K562 (cell line): ENCODE data around the gene STAM2. TPM values are rescaled to one million over a fixed set of nuclear protein-coding genes. Genes with fewer than 3 reads are reported as not detected.

Source experiments
- ATF7 ChIP-seq: fragments of 450-650 bp; IDR thresholded peaks from 2 replicates; pipeline ENCODE4 v1.7.1; 2014; ENCODE audit warnings: mild to moderate bottlenecking, moderate library complexity
- BCOR ChIP-seq: fragments of 450-650 bp; IDR thresholded peaks from 2 replicates; pipeline ENCODE4 v1.6.1; 2016
- C11orf30 ChIP-seq: fragments of 450-650 bp; IDR thresholded peaks from 2 replicates; pipeline ENCODE4 v1.6.1; 2016; ENCODE audit warnings: low read depth, mild to moderate bottlenecking
- CBFA2T2 ChIP-seq: fragments of 450-650 bp; conservative IDR thresholded peaks from 2 replicates; pipeline ENCODE4 v1.6.1; 2017; ENCODE audit warnings: mild to moderate bottlenecking
- CREB1 ChIP-seq, 2 experiments: sonication (generic) in 1 of 2; formaldehyde crosslinking in 1 of 2; IDR thresholded peaks; 2 replicates each; pipeline versions ENCODE4 v1.6.1 to v1.8.0; 2012 to 2022; ENCODE audit warnings: inconsistent platforms in 1 of 2, mild to moderate bottlenecking in 1 of 2, missing genetic modification reagents in 1 of 2, moderate library complexity in 1 of 2
- ELF1 ChIP-seq: fragments of 200-800 bp; sonication (Bioruptor generic); IDR thresholded peaks from 2 replicates; pipeline ENCODE4 v1.6.1; 2016; ENCODE audit warnings: missing genetic modification characterization, missing compliant biosample characterization
- FOSL1 ChIP-seq: fragments of 200-800 bp; sonication (Bioruptor generic); conservative IDR thresholded peaks from 2 replicates; pipeline ENCODE4 v1.6.1; 2016; ENCODE audit warnings: missing genetic modification characterization, missing compliant biosample characterization
- HDAC1 ChIP-seq, 2 experiments: fragments of 450-650 bp; IDR thresholded peaks; 2 replicates each; pipeline ENCODE4 v1.6.1; 2016 to 2017; ENCODE audit warnings: inconsistent platforms in 1 of 2, mild to moderate bottlenecking in 1 of 2, moderate library complexity in 1 of 2
- HEY1 ChIP-seq: fragments of 250-450 bp; sonication (Bioruptor Pico); IDR thresholded peaks from 2 replicates; pipeline ENCODE4 v1.5.0; 2020; ENCODE audit warnings: mild to moderate bottlenecking, moderate library complexity, borderline replicate concordance
- KHSRP ChIP-seq: fragments of 450-650 bp; IDR thresholded peaks from 2 replicates; pipeline ENCODE4 v1.6.1; 2017
- NONO ChIP-seq, 2 experiments: fragments of 200-400 bp in 1 of 2; fragments of 450-650 bp in 1 of 2; formaldehyde crosslinking in 1 of 2; IDR thresholded peaks; 2 replicates each; pipeline ENCODE4 v1.6.1; 2017; ENCODE audit warnings: low read depth in 2 of 2, mild to moderate bottlenecking in 2 of 2, moderate library complexity in 2 of 2, low read length in 1 of 2
- NR2F6 ChIP-seq: fragments of 450-650 bp; formaldehyde crosslinking; IDR thresholded peaks from 2 replicates; pipeline ENCODE4 v1.4.0; 2020; ENCODE audit warnings: mild to moderate bottlenecking
- NR4A1 ChIP-seq, 2 experiments: fragments of 250-450 bp in 1 of 2; fragments of 450-650 bp in 1 of 2; sonication (Bioruptor Pico) in 1 of 2; IDR thresholded peaks; 2 replicates each; pipeline versions ENCODE4 v1.4.0 to v1.6.1; 2016 to 2020; ENCODE audit warnings: mild to moderate bottlenecking in 2 of 2, missing compliant biosample characterization in 1 of 2, missing genetic modification characterization in 1 of 2, moderate library complexity in 1 of 2
- RAD21 ChIP-seq, 2 experiments: fragments of 250-450 bp in 1 of 2; fragments of 450-650 bp in 1 of 2; sonication (Bioruptor Pico) in 1 of 2; formaldehyde crosslinking in 1 of 2; IDR thresholded peaks in 1 of 2; conservative IDR thresholded peaks in 1 of 2; 2 replicates each; pipeline versions ENCODE4 v1.4.0 to v1.8.0; 2020 to 2022; ENCODE audit warnings: mild to moderate bottlenecking in 2 of 2, moderate library complexity in 1 of 2
- SMARCA4 ChIP-seq: fragments of 450-650 bp; IDR thresholded peaks from 2 replicates; pipeline ENCODE4 v1.6.1; 2016
- TCFL5 ChIP-seq: fragments of 250-450 bp; sonication (Bioruptor Pico); conservative IDR thresholded peaks from 2 replicates; pipeline ENCODE4 v1.6.1; 2021; ENCODE audit warnings: mild to moderate bottlenecking, moderate library complexity, matching md5 sums
- ZFP1 ChIP-seq: fragments of 450-650 bp; formaldehyde crosslinking; IDR thresholded peaks from 2 replicates; pipeline ENCODE4 v1.4.0; 2020; ENCODE audit warnings: mild to moderate bottlenecking, mixed read lengths
- ZNF121 ChIP-seq: sonication (generic); formaldehyde crosslinking; conservative IDR thresholded peaks from 2 replicates; pipeline ENCODE4 v1.8.0; 2022; ENCODE audit warnings: missing genetic modification reagents
- ZNF165 ChIP-seq: fragments of 250-450 bp; sonication (Bioruptor Pico); IDR thresholded peaks from 2 replicates; pipeline ENCODE4 v1.4.0; 2020; ENCODE audit warnings: borderline replicate concordance
- ZNF3 ChIP-seq: fragments of 250-450 bp; sonication (Bioruptor Pico); IDR thresholded peaks from 2 replicates; pipeline ENCODE4 v1.5.0; 2021; ENCODE audit warnings: mild to moderate bottlenecking, moderate library complexity
- ZNF354B ChIP-seq: fragments of 250-450 bp; sonication (Bioruptor Pico); IDR thresholded peaks from 2 replicates; pipeline ENCODE4 v1.4.0; 2020
- ZNF436 ChIP-seq: fragments of 250-450, 450-650 bp; sonication (Bioruptor Pico); formaldehyde crosslinking; IDR thresholded peaks from 2 replicates; pipeline ENCODE4 v1.7.0; 2020; ENCODE audit warnings: mild to moderate bottlenecking
- ZSCAN32 ChIP-seq: fragments of 450-650 bp; formaldehyde crosslinking; IDR thresholded peaks from 2 replicates; pipeline ENCODE4 v1.4.0; 2020; ENCODE audit warnings: mild to moderate bottlenecking, moderate library complexity
- polyA plus RNA-seq, 8 experiments: library from polyadenylated mRNA; depleted of rRNA in 4 of 8; stranded (reverse) in 5 of 8; unstranded in 3 of 8; fragments of >200 nt; fragmentation: Nextera tagmentation in 2 of 8; fragmentation: Illumina TruSeq in 1 of 8; extraction: Ambion mirVana in 2 of 8; extraction: Trizol in 1 of 8; gene quantifications; 2 replicates each; pipeline versions ENCODE4 v1.2.1 to v1.2.3, GENCODE V29; 2011 to 2014; ENCODE audit warnings: inconsistent platforms in 1 of 8, missing spikeins in 1 of 8
- total RNA-seq, 7 experiments: library from RNA; depleted of rRNA in 6 of 7; stranded (reverse); fragments of >200 nt in 6 of 7; fragmentation: Illumina TruSeq in 2 of 7; extraction: Trizol in 2 of 7; gene quantifications; 2 replicates each; pipeline versions ENCODE4 v1.2.1 to v1.2.3, GENCODE V29; 2011 to 2021; ENCODE audit warnings: low replicate concordance in 1 of 7
- TF ChIP-seq, protein P1 (sequence below): sonication (generic); formaldehyde crosslinking; IDR thresholded peaks from 2 replicates; pipeline ENCODE4 v1.8.0; 2022; ENCODE audit warnings: missing genetic modification reagents, mild to moderate bottlenecking, moderate library complexity, borderline replicate concordance
- TF ChIP-seq, protein P2 (sequence below): fragments of 450-650 bp; IDR thresholded peaks from 2 replicates; pipeline ENCODE4 v1.6.1; 2016
- TF ChIP-seq, protein P3 (sequence below), 2 experiments: fragments of 450-650 bp in 1 of 2; sonication (generic) in 1 of 2; formaldehyde crosslinking in 1 of 2; IDR thresholded peaks in 1 of 2; conservative IDR thresholded peaks in 1 of 2; 2 replicates each; pipeline versions ENCODE4 v1.6.1 to v1.8.1; 2016 to 2023; ENCODE audit warnings: mild to moderate bottlenecking in 2 of 2, moderate library complexity in 2 of 2, inconsistent platforms in 1 of 2, missing genetic modification reagents in 1 of 2

STAM2 gene
- total and polyA plus RNA-seq, 9 of the 15 experiments (the other 6 are each of a cell fraction or from before 2014, with no cell fraction given) = 4.5 to 13.9 (median 8.7) TPM

DNA sequence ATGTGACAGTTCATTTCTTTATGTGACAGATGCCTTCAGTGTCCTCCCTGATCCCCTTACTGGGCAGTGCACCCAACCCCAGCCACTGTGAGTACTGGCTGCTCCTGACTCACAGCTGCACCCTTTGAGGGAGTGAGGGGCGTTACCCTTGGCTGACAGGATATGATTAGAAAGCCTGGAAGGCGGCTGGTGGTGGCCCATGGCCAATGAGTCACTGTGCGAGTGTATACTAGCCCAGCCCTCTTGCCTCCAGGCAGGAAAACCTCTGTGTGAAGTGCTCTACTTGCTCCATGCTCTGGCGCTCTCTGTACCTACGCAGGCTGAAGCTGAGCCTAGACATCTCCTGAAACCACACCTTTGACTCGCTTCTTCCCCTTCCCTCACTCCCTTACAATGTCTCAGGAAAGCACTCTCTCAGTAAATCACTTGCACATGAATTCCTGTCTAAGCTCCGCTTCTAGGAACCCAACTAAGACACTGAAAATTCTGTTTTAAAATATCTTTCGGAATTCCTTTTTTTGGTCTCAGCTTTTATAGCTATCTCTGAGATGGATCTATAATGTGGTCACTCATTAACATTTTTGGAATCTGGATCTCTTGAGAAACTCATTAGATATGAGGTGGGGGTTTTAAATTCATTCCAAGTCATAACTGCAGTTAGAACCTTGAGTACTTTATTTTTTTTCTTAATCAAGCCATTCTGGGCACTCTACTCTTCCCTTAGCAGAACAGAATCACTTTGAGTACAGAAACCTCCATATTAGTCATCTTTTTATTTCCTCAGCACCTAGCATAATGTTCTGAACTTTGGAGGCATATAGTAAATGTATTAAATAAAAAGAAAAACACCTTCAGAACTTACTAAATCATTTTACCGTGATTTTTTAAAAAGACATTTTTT lies 25.3 kb upstream of the STAM2 start (continued):
- TF ChIP-seq ZNF165 (CRISPR knock-in tag) (no peak), HEY1 (CRISPR knock-in tag) (no peak), NONO (IDR thresholded peaks at IDR 0.05; ENCODE audit: low read depth in 2 of 2, low read length in 1 of 2) (no peak), ZNF354B (CRISPR knock-in tag) (no peak), ZNF3 (CRISPR knock-in tag) (peak; percentile 94), HDAC1 (IDR thresholded peaks at IDR 0.05) (0 out of 4 replicates have a peak, but pooled peaks of 1 of the 2 experiments have one; percentile 21), ZNF121 (no peak), FOSL1 (tag) (peak; percentile 98), ZFP1 (CRISPR knock-in tag) (no peak), CREB1 (IDR thresholded peaks at IDR 0.05) (no peak), CREB1 (CRISPR knock-in tag; IDR thresholded peaks at IDR 0.05) (peak; percentile 31; the same call in 1 of the 2 replicates), BCOR (peak; percentile 48; the same call in 1 of the 2 replicates), NR4A1 (CRISPR knock-in tag; IDR thresholded peaks at IDR 0.05) (0 out of 2 replicates have a peak, but pooled peaks have one; percentile 36), NR4A1 (tag; IDR thresholded peaks at IDR 0.05) (no peak), NR2F6 (no peak), ZSCAN32 (CRISPR knock-in tag) (0 out of 2 replicates have a peak, but pooled peaks have one; percentile 59), ZNF436 (CRISPR knock-in tag) (peak; percentile 90), C11orf30 (no peak), CBFA2T2 (peak; percentile 41), RAD21 (CRISPR knock-in tag; conservative IDR thresholded peaks at IDR 0.05 in 1 of 2, IDR thresholded peaks at IDR 0.05 in 1 of 2) (peak in 1 of 2 experiments; percentile 23; a peak in 1 of 4 replicates), SMARCA4 (peak; percentile 72), ATF7 (peak; percentile 55; the same call in 1 of the 2 replicates), ELF1 (tag) (no peak), KHSRP (no peak), TCFL5 (CRISPR knock-in tag) (no peak)
- TF ChIP-seq, protein P1, sequence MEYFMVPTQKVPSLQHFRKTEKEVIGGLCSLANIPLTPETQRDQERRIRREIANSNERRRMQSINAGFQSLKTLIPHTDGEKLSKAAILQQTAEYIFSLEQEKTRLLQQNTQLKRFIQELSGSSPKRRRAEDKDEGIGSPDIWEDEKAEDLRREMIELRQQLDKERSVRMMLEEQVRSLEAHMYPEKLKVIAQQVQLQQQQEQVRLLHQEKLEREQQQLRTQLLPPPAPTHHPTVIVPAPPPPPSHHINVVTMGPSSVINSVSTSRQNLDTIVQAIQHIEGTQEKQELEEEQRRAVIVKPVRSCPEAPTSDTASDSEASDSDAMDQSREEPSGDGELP (CRISPR knock-in tag) = peak; percentile 78
- TF ChIP-seq, protein P2, sequence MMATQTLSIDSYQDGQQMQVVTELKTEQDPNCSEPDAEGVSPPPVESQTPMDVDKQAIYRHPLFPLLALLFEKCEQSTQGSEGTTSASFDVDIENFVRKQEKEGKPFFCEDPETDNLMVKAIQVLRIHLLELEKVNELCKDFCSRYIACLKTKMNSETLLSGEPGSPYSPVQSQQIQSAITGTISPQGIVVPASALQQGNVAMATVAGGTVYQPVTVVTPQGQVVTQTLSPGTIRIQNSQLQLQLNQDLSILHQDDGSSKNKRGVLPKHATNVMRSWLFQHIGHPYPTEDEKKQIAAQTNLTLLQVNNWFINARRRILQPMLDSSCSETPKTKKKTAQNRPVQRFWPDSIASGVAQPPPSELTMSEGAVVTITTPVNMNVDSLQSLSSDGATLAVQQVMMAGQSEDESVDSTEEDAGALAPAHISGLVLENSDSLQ = peak; percentile 79
- TF ChIP-seq, protein P3, sequence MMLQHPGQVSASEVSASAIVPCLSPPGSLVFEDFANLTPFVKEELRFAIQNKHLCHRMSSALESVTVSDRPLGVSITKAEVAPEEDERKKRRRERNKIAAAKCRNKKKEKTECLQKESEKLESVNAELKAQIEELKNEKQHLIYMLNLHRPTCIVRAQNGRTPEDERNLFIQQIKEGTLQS (IDR thresholded peaks at IDR 0.05) = peak; percentile 83
- TF ChIP-seq, protein P3 (CRISPR knock-in tag; conservative IDR thresholded peaks at IDR 0.05) = no peak; the same call in 1 of the 2 replicates
